ENCODE data around the gene HOXB13. TPM values are rescaled to one million over a fixed set of nuclear protein-coding genes. Genes with fewer than 3 reads are reported as not detected.

Gene HOXB13
- total RNA-seq, 1 donor from 2014 or later, result not detected

- TF ChIP-seq, protein P1, sequence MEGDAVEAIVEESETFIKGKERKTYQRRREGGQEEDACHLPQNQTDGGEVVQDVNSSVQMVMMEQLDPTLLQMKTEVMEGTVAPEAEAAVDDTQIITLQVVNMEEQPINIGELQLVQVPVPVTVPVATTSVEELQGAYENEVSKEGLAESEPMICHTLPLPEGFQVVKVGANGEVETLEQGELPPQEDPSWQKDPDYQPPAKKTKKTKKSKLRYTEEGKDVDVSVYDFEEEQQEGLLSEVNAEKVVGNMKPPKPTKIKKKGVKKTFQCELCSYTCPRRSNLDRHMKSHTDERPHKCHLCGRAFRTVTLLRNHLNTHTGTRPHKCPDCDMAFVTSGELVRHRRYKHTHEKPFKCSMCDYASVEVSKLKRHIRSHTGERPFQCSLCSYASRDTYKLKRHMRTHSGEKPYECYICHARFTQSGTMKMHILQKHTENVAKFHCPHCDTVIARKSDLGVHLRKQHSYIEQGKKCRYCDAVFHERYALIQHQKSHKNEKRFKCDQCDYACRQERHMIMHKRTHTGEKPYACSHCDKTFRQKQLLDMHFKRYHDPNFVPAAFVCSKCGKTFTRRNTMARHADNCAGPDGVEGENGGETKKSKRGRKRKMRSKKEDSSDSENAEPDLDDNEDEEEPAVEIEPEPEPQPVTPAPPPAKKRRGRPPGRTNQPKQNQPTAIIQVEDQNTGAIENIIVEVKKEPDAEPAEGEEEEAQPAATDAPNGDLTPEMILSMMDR (IDR thresholded peaks at IDR 0.05; ENCODE audit: unreplicated experiment), result no peak
- no peak for DNase-seq (ENCODE audit: low spot score)
- Mint-ChIP-seq H3K4me3 (ENCODE audit: unreplicated experiment) (peak overlapping the region; percentile 42), H3K27ac (ENCODE audit: unreplicated experiment) (no peak overlapping the region), H3K9me3 (ENCODE audit: unreplicated experiment) (no peaks in the 10 kb centered on the region), H3K27me3 (ENCODE audit: unreplicated experiment) (peaks cover 44% of the 10 kb centered on the region), H3K4me1 (ENCODE audit: unreplicated experiment) (peaks cover 22% of the 10 kb centered on the region), H3K36me3 (ENCODE audit: low read depth, unreplicated experiment) (no peaks in the 10 kb centered on the region)
Measured at GRCh38 chr17:48723423-48724250, 4.9 kb downstream of the HOXB13 start.

GRCh38 chr17:48722915-48723422 lies 5.6 kb downstream of the HOXB13 start, which contains the start of gene PRAC2:
Gene PRAC2, plus strand, starts transcription at chr17:48723185. Its CDS starts 1,226 bp downstream, at chr17:48724411.
- Mint-ChIP-seq H3K36me3 (ENCODE audit: low read depth, unreplicated experiment) (no peaks in the 10 kb centered on the region), H3K4me3 (ENCODE audit: unreplicated experiment) (peak within 1 kb of the TSS; percentile 42), H3K4me1 (ENCODE audit: unreplicated experiment) (peaks cover 27% of the 10 kb centered on the region), H3K9me3 (ENCODE audit: unreplicated experiment) (no peaks in the 10 kb centered on the region), H3K27me3 (ENCODE audit: unreplicated experiment) (peaks cover 49% of the 10 kb centered on the region), H3K27ac (ENCODE audit: unreplicated experiment) (no peak within 1 kb of the TSS)
- DNase-seq (ENCODE audit: low spot score), result no peak
- TF ChIP-seq, protein P1 (IDR thresholded peaks at IDR 0.05; ENCODE audit: unreplicated experiment), result no peak

- no peak for DNase-seq (ENCODE audit: low spot score)
- Mint-ChIP-seq H3K4me3 (ENCODE audit: unreplicated experiment) (peak within 1 kb of the TSS; percentile 42), H3K9me3 (ENCODE audit: unreplicated experiment) (no peaks in the 10 kb centered on the region), H3K27me3 (ENCODE audit: unreplicated experiment) (peaks cover 50% of the 10 kb centered on the region), H3K27ac (ENCODE audit: unreplicated experiment) (no peak within 1 kb of the TSS), H3K36me3 (ENCODE audit: low read depth, unreplicated experiment) (no peaks in the 10 kb centered on the region), H3K4me1 (ENCODE audit: unreplicated experiment) (peaks cover 27% of the 10 kb centered on the region)
- TF ChIP-seq, protein P1 (IDR thresholded peaks at IDR 0.05; ENCODE audit: unreplicated experiment), result no peak
Measured at GRCh38 chr17:48722201-48722907, 6.2 kb downstream of the HOXB13 start, which contains the start of gene PRAC1. Gene PRAC1, minus strand, starts transcription at chr17:48722518. Its CDS starts 126 bp downstream, at chr17:48722392.

DNA sequence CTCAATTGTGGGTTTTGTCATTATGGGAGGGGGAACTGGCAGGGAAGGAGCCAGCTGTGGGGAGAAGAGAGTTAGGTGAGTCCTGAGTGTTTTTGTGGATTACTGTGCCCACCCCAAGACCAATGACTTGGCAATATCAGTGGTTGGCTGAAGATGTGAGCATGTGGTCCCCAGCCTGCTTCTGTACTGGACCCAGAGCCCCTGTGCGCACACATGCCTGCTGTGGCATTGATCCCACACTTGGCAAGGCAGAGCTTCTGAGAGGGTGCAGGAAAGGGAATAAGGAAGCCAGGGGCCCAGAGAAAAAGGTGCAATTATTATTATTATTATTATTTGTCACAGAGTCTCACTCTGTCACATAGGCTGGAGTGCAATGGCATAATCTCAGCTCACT lies 7.5 kb downstream of the HOXB13 start:
- no peak overlapping the region for H3K27ac Mint-ChIP-seq (ENCODE audit: unreplicated experiment)
- no peaks in the 10 kb centered on the region for H3K9me3 Mint-ChIP-seq (ENCODE audit: unreplicated experiment)
- peaks cover 27% of the 10 kb centered on the region for H3K4me1 Mint-ChIP-seq (ENCODE audit: unreplicated experiment)
- DNase-seq (ENCODE audit: low spot score), result no peak
- H3K36me3 Mint-ChIP-seq (ENCODE audit: low read depth, unreplicated experiment), result no peaks in the 10 kb centered on the region
- TF ChIP-seq, protein P1 (IDR thresholded peaks at IDR 0.05; ENCODE audit: unreplicated experiment), result no peak
- H3K27me3 Mint-ChIP-seq (ENCODE audit: unreplicated experiment), result peaks cover 41% of the 10 kb centered on the region
- H3K4me3 Mint-ChIP-seq (ENCODE audit: unreplicated experiment), result no peak overlapping the region
